Measurements from ENCODE around the gene PTGIS. TPM values are rescaled to one million over a fixed set of nuclear protein-coding genes. Genes with fewer than 3 reads are reported as not detected.

Gene PTGIS
- total RNA-seq, 2 experiments from 2014 or later = 0.04 to 0.08 TPM

DNA sequence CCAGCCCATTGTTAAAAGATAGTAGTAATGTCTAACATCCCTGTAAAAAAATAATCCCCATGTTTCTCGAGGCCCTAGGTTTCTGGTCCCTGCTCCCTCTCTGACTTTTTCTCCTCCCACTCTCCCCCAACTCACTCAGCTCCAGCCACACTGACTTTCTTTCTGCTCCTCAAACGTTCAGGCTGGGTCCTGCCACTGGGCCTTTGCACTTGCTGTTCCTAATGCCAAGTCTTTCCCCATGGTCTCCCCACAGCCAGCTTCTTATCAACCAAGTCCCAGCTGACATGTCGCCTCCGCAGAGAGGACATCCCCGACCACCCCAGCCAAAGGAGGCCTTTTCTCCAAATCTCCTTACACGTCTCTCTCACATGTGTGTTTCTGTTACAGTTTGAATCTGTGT is 21.8 kb upstream of the PTGIS start:
- no peak overlapping the region for H3K4me3 Mint-ChIP-seq
- H3K9me3 Mint-ChIP-seq = peaks cover 8% of the 10 kb centered on the region
- peak overlapping the region; percentile 87 for H3K27ac Mint-ChIP-seq
- peaks cover 47% of the 10 kb centered on the region for H3K4me1 Mint-ChIP-seq
- H3K27me3 Mint-ChIP-seq = peaks cover 34% of the 10 kb centered on the region
- DNase-seq = no peak
- H3K36me3 Mint-ChIP-seq = peaks cover 11% of the 10 kb centered on the region

DNA sequence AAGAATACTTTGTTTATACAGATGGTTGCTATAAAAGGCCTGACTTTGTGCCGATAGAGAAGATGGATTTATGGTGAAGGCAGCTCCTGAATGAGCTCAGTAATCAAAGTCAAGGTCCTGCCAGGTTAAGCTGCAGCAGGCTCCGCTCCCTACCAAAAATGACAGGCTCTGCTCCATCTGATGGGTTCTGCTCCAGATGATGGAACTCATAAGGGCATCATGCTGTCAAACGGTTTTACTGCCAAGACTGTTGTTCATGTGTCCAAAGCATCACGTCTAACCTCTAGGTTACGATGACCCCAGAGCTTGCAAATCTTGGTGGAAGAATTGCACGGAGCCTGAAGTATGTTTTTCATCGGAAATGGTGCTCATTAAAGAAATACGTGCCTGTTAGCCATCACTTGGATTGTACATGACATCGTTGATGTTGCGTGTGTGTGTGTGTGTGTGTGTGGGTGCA is 19.2 kb upstream of the PTGIS start:
- Mint-ChIP-seq H3K36me3 (peaks cover 8% of the 10 kb centered on the region), H3K27ac (no peak overlapping the region), H3K27me3 (peaks cover 41% of the 10 kb centered on the region), H3K4me1 (peaks cover 24% of the 10 kb centered on the region), H3K4me3 (no peak overlapping the region), H3K9me3 (peaks cover 12% of the 10 kb centered on the region)
- no peak for DNase-seq

DNA sequence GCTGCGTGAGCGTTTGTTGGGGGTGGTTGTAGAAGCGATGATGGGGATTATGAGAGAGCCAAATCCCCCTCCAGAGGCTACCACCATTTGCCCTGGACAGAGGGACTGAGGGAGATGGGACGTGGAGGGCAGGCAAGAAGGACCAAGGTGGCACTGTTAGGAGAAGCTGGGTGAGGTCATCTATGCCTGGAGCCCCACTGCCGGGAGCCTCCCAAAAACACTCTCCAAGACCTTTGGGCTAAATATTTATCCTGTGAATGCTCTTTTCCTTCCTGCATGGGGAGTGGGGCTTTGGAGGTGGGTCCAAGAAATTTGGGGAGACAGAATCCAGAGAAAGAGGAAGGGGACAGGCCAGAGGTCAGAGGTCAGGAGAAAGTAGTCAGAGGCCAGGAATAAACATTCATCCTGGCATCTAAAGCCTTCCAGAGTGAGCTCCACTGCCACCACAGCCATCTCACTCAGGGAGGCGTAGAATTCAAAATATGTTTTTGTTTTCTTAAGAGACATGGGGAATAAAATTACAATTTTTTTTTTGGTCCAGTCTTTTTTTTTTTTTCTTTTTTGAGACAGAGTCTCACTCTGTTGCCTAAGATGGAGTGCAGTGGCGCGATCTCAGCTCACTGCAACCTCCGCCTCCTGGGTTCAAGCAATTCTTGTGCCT is 17.8 kb upstream of the PTGIS start:
- Mint-ChIP-seq H3K36me3 (peaks cover 8% of the 10 kb centered on the region), H3K4me1 (peaks cover 11% of the 10 kb centered on the region), H3K9me3 (peaks cover 11% of the 10 kb centered on the region), H3K27me3 (peaks cover 45% of the 10 kb centered on the region), H3K27ac (no peak overlapping the region), H3K4me3 (no peak overlapping the region)
- DNase-seq = no peak

DNA sequence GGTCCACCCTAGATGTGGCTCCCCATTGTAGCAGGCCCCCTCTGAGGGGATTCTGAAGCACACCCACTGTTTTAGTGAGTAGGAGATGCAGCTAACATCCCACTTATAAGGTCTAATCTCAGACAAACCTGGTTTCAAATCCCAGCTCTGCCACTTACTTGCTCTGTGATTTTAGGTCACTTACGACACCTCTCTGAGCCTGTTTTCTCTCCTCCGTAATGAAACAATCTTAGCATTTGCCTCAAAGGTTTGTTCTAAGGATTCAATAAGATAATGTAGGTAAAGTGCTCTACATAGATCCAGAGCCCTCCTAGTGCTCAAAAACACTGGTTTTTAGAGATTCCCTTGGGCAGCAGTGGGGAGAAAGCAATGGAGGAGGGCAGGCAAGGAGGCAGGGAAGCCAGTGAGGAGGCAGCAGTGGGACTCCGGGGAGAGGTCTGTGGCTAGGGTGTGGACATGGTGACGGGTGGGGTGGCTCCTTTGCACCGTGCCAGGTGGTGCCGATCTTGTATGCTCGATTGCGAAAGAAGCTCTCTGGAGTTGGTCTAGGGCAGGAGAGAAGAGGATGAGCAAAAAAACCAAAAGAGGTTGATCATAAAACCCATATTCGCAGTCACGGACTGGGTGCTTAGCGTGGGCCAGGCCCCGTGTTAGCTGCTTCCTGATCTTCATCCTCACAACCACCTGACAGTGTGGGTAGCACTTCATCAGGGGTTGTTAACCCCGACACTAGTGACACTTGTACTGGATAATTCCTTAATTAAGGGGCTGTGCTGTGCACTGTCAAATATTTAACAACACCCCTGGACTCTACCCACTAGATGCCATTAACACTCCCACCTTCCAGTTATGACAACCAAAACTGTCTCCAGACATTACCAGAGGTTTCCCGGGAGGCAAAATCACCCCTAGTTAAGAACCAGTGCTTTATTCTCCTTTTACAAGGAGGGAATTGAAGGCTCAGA is 16.8 kb upstream of the PTGIS start:
- Mint-ChIP-seq H3K36me3 (peaks cover 1% of the 10 kb centered on the region), H3K9me3 (peaks cover 5% of the 10 kb centered on the region), H3K27me3 (peaks cover 42% of the 10 kb centered on the region), H3K4me1 (peaks cover 2% of the 10 kb centered on the region), H3K4me3 (no peak overlapping the region), H3K27ac (no peak overlapping the region)
- no peak for DNase-seq

DNA sequence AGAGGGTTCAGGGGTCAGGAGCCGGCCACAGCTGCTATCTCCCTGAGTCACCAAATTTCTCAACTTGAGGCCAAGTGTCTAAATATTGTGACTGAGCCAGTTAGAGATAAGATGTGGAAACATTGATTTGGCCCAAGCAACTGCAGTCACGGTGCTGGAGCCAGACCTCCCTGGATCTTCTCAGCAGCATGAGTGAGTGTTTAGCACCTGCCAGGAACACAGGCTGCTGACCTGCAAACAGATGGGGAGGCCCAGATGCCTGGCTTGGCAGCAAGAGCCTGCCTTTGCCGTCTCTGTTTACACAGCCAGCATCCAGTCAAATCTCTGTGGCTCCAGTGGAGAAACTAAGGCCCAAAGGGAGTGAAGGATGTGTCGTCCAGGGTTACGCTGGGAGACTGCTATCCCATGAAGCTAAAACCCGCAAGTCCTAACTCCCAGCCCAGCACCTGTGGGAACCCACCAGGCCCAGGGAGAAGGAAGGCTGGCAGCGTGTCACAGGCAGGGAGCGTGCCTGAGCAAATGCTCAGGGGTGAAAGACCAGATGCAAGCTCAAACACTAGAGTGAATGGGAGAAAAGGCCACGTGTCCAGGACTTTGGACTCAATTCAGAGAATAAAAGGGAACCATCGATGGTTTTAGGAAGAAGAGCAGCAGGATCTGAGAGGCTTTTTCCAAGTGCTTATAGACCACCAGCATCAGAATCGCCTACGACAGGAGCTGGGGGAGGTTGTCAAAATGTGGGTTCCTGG is 15.9 kb upstream of the PTGIS start:
- no peak for DNase-seq
- Mint-ChIP-seq H3K27me3 (peaks cover 39% of the 10 kb centered on the region), H3K36me3 (no peaks in the 10 kb centered on the region), H3K9me3 (peaks cover 4% of the 10 kb centered on the region), H3K27ac (no peak overlapping the region), H3K4me3 (no peak overlapping the region), H3K4me1 (no peaks in the 10 kb centered on the region)

DNA sequence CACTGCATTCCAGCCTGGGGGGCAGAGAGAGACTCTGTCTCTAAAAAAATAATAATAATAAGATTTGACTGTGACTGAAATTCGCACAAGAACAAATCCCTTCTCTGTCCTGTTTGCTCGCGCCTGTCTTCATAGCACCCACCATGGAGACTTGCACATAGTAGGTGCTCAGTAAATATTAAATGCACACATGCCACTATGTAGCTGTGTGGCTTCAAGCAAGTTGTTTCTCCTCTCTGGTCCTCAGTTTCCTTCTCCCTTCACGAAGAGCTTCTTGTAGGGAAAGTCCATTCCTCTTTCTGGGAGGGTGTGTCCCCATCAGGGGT is 15.4 kb upstream of the PTGIS start:
- Mint-ChIP-seq H3K9me3 (peaks cover 4% of the 10 kb centered on the region), H3K4me1 (no peaks in the 10 kb centered on the region), H3K36me3 (no peaks in the 10 kb centered on the region), H3K4me3 (no peak overlapping the region), H3K27ac (no peak overlapping the region), H3K27me3 (peaks cover 35% of the 10 kb centered on the region)
- no peak for DNase-seq

DNA sequence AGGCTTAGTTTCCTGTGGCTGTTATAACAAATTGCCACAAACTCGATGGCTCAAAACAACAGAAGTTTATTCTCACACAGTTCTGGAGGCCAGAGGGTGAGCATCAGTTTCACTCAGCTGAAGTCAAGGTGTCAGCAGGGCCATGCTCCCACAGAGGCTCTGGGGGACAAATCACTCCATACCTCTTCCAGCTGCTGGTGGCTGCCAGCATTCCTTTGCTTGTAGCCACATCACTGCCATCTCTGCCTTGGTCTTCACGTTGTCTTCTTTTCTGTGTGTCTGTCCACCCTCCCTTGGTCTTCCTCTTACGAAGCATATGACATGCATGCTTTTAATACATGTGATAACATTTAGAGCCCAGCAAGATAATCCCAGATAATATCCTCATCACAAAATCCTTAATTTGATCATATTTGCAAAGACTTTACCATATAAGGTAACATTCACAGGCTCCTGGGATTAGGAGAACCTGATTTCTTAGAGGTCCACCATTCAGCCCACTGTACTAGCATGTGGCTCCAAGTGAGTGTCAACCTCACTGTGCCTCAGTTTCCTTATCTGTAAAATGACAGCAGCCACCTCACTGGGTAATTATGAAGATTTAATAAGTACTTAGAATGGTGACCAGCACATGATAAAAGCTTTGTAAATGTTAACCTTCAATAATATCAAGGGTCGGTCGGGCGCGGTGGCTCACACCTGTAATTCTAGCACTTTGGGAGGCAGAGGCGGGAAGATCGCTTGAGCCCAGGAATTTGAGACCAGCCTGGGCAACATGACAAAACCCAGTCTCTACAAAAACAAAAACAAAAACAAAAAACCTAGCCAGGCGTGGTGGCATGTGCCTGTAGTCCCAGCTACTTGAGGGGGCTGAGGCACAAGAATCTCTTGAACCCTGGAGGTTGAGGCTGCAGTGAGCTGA is 14.7 kb upstream of the PTGIS start:
- H3K27ac Mint-ChIP-seq = no peak overlapping the region
- no peak overlapping the region for H3K4me3 Mint-ChIP-seq
- H3K9me3 Mint-ChIP-seq = peaks cover 4% of the 10 kb centered on the region
- no peaks in the 10 kb centered on the region for H3K36me3 Mint-ChIP-seq
- DNase-seq = no peak
- H3K27me3 Mint-ChIP-seq = peaks cover 35% of the 10 kb centered on the region
- H3K4me1 Mint-ChIP-seq = no peaks in the 10 kb centered on the region

DNA sequence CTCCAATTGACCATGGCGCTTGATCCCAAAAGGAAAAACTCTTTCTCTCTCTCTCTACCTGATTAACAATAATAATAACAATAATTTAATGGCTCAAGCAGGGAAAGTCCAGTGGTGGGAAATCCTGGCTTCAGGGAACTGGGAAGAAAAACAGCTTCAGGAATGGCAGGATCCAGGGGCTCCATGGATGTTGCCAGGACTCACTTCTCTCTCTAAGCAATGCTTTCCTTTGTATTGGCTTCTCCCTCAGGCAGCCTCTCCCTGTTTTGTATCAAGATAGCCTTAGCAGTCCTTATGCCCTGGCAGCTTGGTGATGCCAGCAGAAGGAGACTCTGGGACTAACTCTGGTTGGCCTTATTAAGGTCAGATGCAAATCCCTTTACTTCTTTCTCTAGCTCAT is 13.5 kb upstream of the PTGIS start:
- peaks cover 6% of the 10 kb centered on the region for H3K9me3 Mint-ChIP-seq
- peaks cover 40% of the 10 kb centered on the region for H3K27me3 Mint-ChIP-seq
- DNase-seq = no peak
- no peak overlapping the region for H3K27ac Mint-ChIP-seq
- no peaks in the 10 kb centered on the region for H3K36me3 Mint-ChIP-seq
- H3K4me1 Mint-ChIP-seq = no peaks in the 10 kb centered on the region
- H3K4me3 Mint-ChIP-seq = no peak overlapping the region

DNA sequence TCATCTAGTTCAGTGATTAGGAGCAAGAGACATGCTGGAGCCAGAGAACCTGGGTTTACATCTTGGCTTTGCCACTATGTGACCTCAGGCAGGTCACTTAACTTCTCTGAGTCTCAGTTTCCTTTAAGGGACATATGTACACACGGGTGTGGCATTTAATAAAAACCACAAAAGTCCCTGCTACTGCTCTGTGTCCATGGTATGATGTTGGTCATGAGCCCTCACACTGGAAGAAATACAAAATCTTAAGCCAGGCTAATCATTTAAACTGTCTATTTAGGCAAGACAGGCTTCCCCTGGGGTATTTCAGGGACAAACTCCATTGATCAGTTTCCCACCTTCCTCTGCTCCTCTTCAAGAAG is 12.9 kb upstream of the PTGIS start:
- H3K4me3 Mint-ChIP-seq = no peak overlapping the region
- H3K9me3 Mint-ChIP-seq = peaks cover 10% of the 10 kb centered on the region
- H3K27ac Mint-ChIP-seq = no peak overlapping the region
- no peaks in the 10 kb centered on the region for H3K4me1 Mint-ChIP-seq
- no peak for DNase-seq
- H3K36me3 Mint-ChIP-seq = no peaks in the 10 kb centered on the region
- H3K27me3 Mint-ChIP-seq = peaks cover 40% of the 10 kb centered on the region

DNA sequence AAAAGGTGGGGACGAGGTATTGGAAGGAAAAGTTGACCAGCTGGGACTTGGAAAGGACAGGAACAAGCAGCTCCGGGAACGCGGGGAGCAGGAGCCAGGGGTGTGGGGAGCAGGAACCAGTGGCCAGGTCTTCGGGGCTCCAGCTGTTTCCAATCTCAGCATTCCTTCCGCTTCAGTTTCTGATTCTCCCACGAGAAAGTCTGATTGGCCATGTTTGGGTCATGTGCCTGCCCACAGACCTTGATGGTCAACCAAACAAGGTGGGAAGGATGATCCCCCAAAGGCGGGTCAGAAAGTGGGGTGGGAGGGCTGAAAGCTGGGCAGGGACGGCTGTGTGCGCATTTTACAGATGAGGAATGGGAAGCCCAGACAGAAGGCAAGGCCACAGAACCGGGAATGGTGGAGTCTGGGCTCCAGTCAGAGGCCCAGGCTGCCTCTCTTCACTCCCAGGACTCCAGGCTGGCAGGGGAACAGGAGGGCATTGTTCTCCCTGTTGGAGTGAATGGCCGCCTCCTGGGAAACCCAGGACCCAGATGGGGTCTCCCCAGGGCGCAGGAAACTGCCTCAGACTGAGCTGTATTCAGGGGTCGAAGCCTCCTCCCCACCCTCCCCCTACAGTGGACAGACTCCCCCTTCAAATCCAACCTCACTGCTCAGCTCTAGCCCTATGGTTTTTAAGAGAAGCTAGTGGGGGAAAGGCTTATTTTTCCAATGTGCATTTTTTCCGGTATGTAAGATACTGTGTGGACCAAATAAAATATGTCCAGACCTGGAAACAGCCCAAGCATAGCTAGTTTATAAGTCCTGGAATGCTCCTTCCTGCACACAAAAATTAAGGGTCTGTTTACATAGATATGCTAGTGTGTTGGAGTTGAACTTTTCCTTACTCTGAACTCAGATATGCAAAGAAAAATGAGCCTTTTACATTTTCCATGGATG is 12.2 kb upstream of the PTGIS start:
- Mint-ChIP-seq H3K36me3 (no peaks in the 10 kb centered on the region), H3K27me3 (peaks cover 40% of the 10 kb centered on the region), H3K9me3 (peaks cover 10% of the 10 kb centered on the region), H3K27ac (no peak overlapping the region), H3K4me1 (no peaks in the 10 kb centered on the region), H3K4me3 (no peak overlapping the region)
- no peak for DNase-seq

DNA sequence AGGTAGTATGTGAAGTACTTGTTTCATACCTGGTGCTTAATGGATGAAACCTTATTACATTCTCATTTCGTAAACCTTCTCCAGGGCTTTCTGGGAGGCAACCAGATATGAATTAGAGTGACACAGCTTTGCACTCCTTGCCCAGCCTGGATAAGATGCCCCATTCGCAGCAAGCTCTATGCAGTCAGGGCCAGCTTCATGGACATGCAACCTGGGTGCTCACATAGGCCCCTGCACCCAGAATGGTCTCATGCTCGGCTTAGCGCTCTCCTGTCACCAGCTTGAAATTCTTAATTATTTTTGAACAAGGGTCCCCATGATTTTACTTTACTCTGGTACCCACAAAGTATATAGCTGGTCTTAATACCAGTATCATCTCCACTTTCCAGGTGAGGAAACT is 11.3 kb upstream of the PTGIS start:
- H3K4me3 Mint-ChIP-seq = no peak overlapping the region
- H3K4me1 Mint-ChIP-seq = no peaks in the 10 kb centered on the region
- no peaks in the 10 kb centered on the region for H3K36me3 Mint-ChIP-seq
- peaks cover 10% of the 10 kb centered on the region for H3K9me3 Mint-ChIP-seq
- DNase-seq = no peak
- H3K27me3 Mint-ChIP-seq = peaks cover 33% of the 10 kb centered on the region
- no peak overlapping the region for H3K27ac Mint-ChIP-seq

DNA sequence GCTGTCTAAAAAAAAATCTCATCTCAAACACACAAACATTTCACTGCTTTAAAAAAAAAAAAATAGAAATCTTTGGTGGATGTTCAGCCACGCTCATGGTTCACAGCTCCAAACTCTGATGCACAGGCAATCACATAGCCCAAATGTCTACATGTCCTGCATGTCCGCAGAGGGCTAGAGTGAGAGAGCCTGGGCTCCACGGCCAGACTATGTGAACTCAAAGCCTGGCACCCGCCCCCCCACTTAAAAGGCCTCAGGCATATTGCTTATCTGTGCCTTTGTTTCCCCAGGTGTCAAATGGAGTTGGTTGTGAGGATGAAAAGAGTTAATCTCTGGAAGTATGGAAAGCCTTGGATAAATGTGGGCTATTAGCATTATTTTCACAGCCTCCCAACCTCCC is 10.5 kb upstream of the PTGIS start:
- Mint-ChIP-seq H3K36me3 (no peaks in the 10 kb centered on the region), H3K27ac (no peak overlapping the region), H3K4me1 (peaks cover 1% of the 10 kb centered on the region), H3K27me3 (peaks cover 25% of the 10 kb centered on the region), H3K4me3 (no peak overlapping the region), H3K9me3 (peaks cover 10% of the 10 kb centered on the region)
- no peak for DNase-seq

DNA sequence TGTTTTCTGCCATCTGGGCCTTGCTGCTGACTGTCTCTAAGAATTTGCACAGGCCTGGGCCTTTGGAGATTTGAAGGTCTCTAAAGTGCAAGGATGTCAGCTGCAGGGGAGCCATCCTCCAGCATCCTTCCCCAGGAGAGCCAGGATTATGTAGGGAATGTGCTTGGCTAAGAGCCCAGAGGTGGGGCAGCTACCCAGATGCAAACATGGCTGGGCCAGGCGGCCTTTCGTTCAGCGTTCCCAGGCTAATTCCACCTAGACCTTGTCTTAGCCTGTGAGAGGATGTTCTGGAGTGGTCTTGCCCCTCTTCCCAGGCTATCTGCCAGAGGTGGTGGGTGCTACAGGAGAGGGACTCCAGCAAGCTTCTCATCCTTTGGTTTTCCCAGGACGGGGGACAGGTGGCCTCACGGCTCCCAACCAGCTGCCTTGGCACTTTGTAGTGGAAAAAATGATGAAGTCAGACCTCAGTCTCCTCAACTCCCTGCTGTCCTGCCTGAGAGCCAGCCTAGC is 7.7 kb upstream of the PTGIS start:
- Mint-ChIP-seq H3K36me3 (no peaks in the 10 kb centered on the region), H3K27me3 (peaks cover 20% of the 10 kb centered on the region), H3K4me1 (peaks cover 5% of the 10 kb centered on the region), H3K4me3 (no peak overlapping the region), H3K27ac (no peak overlapping the region), H3K9me3 (peaks cover 6% of the 10 kb centered on the region)
- DNase-seq = no peak

All from activated naive CD8-positive, alpha-beta T cell treated with anti-CD3 and anti-CD28 coated beads for 36 hours (primary cell).